Inflammatory macrophage treated with lipopolysaccharide for 1 hour (primary cell): ENCODE data around the gene SCARF1.
"Not testable (repeated sequence)": the region's sequence is repeated elsewhere in the genome, so short reads cannot be mapped to it uniquely, and the experiment has no call there.

Experiments
- DNase-seq, 2 donors: peaks; one replicate each; pipeline ENCODE4 v3.0.0-alpha.2; 2020 to 2022

The SCARF1 gene

GRCh38 chr17:1645207-1646171 is at the start of gene SCARF1:
SCARF1 (minus strand) TSS chr17:1645732; CDS start chr17:1645697, 35 bp downstream.
- DNase-seq, result peak; percentile 73 to 79

- DNase-seq, result no peak
Observed at GRCh38 chr17:1693339-1693738, 47.8 kb upstream of the SCARF1 start.

- DNase-seq, result no peak
Observed at GRCh38 chr17:1690544-1691221, 45.2 kb upstream of the SCARF1 start.

GRCh38 chr17:1688405-1688804 is 42.9 kb upstream of the SCARF1 start:
- DNase-seq, result not testable (repeated sequence)

- no peak for DNase-seq
Observed at GRCh38 chr17:1686086-1686485, 40.6 kb upstream of the SCARF1 start.

- peak; percentile 95 to 99 for DNase-seq
Observed at GRCh38 chr17:1684378-1685189, 39.1 kb upstream of the SCARF1 start, which contains the start of gene PRPF8. PRPF8 (minus strand) TSS chr17:1684867; CDS start chr17:1684571, 296 bp downstream.

GRCh38 chr17:1683459-1683858 is 37.9 kb upstream of the SCARF1 start:
- DNase-seq, result peak; percentile 27 to 54

- no peak for DNase-seq
Observed at GRCh38 chr17:1676401-1676800, 30.9 kb upstream of the SCARF1 start.

GRCh38 chr17:1673041-1673785 is 27.7 kb upstream of the SCARF1 start:
- peak; percentile 11 to 63 for DNase-seq

- not testable (repeated sequence) for DNase-seq
Observed at GRCh38 chr17:1663934-1664333, 18.4 kb upstream of the SCARF1 start.

GRCh38 chr17:1661045-1661444 is 15.5 kb upstream of the SCARF1 start:
- DNase-seq, result no peak

GRCh38 chr17:1658100-1658499 is 12.6 kb upstream of the SCARF1 start:
- no peak for DNase-seq

GRCh38 chr17:1653735-1654134 is 8.2 kb upstream of the SCARF1 start:
- no peak for DNase-seq

- not testable (repeated sequence) for DNase-seq
Observed at GRCh38 chr17:1652794-1653193, 7.3 kb upstream of the SCARF1 start.

- no peak for DNase-seq
Observed at GRCh38 chr17:1651559-1651844, 6.0 kb upstream of the SCARF1 start.

- DNase-seq, result no peak
Observed at GRCh38 chr17:1650731-1651558, 5.4 kb upstream of the SCARF1 start.

- peak; percentile 65 to 70 for DNase-seq
Observed at GRCh38 chr17:1649844-1650501, 4.4 kb upstream of the SCARF1 start, which contains the start of gene RILP. RILP (minus strand) TSS chr17:1649866; CDS start chr17:1649804, 62 bp downstream.

- DNase-seq, result peak; percentile 90 to 97
Observed at GRCh38 chr17:1648963-1649843, 3.7 kb upstream of the SCARF1 start.

- peak in 1 of 2 donors; percentile 36 for DNase-seq
Observed at GRCh38 chr17:1648173-1648962, 2.8 kb upstream of the SCARF1 start.
